Stimulated activated CD8-positive, alpha-beta memory T cell treated with anti-CD3 and anti-CD28 coated beads, Interleukin-15, amount 100 ng/mL, for 1 hour (primary cell): ENCODE data around the gene MPPE1.
"Not testable (repeated sequence)": the region's sequence is repeated elsewhere in the genome, so short reads cannot be mapped to it uniquely, and the experiment has no call there.

Experiments used
- DNase-seq: peaks from one replicate; pipeline ENCODE4 v3.0.0-alpha.2; 2020; ENCODE audit warnings: low read depth

MPPE1 gene

DNA sequence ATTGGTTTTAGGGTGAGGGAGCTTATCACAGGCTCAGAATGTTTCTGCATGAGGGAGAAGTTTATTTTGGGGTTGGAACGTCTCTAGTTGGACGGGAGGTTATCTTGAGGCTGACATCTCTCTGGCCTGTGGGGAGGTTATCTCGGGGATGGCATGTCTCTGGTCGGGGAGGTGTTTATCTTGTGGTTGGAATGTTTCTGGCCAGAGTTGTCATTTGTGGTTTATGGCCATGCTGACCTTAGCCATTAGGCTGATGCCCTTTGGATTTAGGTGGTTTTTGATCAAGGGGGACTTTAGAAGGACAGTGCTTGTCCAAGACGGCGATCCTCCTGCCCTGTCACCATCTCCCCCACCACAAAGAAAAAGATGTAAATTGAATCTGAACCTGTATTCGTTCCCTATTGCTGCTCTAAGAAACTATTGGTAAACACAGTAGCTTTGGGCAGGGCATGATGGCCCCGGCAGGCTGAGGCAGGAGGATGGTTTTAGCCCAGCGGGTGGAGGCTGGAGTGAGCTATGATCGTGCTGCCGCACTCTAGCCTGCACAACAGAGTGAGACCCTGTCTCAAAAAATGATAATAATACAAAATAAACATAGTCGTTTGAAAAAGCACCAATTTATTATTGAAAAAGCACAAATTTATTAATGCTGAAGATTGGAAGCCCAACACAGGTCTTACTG, 17.8 kb upstream of the MPPE1 start:
- DNase-seq = no peak

DNA sequence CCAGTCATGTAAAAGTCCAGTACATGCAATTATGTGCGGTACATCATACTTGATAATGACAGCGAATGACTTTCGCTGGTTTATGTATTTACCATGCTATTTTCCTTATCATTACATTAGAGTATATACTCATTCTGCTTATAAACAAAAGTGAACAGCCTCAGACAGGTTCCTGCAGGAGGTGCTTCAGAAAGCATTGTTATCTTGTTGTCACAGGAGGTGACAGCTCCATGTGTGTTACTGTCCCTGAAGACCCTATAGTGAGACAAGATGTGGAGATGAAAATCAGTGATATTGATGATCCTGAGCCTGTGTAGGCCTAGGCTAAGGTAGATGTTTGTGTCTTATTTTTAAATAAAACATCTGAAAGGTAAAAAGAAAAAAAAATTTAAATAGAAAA, 15.3 kb upstream of the MPPE1 start:
- DNase-seq = no peak

DNA sequence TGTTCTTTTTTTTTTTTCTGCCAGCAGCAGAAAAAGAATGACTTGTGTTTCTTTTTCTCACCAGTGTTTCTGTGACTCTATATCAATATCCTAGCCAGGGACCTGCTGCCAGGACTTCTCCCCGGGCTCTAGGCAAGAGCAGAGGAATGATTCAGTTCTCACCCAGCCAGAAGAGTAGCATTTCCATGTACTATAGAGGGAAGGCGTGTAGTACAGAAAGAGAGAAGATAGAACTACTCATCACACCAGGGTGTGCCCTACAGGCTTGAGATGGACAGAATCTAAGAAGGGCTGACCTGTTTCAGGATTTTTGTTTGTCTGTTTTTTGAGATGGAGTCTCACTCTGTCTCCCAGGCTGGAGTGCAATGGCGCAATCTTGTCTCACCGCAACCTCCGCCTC, 11.4 kb upstream of the MPPE1 start:
- DNase-seq = not testable (repeated sequence)

DNA sequence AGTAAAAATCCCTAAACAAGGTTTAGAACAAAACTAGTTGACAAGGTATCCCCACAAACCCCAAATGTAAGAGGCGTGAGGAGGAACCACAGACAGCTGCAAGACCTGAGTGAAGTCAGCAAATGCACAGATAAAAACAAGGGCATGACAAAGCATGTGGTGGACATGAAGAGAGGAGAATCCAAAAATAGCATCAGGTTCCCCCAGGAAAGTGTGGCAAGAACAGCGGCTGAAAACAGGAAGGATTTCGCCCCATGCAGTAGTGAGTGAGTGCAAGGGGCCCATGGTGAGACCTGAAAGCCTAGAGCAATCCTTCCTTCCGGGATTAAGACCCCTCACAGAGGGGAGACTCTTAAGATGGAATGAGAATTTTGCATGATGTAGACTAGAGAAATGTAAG, 8.8 kb upstream of the MPPE1 start:
- DNase-seq = not testable (repeated sequence)

DNA sequence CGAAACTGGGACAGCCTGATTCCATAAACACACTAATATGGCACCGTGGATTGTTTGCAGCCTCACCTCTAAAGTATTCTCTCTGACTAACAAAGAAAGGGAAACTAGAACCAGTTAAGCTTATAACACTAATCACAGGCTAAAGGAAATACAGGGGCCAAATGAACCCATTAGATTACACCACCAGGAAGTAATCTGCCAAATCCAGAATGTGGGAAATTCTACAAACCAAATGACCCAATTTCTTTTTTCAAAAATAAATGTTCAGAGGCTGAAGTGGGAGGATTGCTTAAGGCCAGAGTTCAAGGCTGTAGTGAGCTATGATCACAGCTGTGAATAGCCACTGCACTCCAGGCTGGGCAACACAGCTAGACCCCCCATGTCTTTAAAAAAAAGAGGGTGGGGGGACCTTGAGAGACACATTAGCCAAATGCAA, 1.5 kb upstream of the MPPE1 start:
- no peak for DNase-seq

DNA sequence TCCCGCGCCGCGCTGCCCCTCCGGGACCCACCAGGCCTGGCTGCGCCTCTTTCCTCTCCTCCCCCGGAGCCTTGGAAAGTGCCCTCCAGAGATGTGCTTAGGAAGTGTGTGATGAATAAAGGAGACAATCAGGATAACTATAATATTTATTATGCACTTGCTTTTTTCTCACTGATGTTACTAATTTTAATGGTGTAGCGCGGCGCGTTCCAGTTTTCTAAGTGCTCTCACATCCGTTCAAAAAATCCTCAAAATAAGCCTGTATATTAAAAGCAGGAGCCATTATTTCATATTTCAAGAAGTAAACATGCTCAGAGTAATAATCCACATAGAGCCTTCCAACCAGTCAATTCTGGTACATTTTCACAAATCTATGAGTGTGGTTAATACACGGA, 941 bp upstream of the MPPE1 start:
- no peak for DNase-seq

DNA sequence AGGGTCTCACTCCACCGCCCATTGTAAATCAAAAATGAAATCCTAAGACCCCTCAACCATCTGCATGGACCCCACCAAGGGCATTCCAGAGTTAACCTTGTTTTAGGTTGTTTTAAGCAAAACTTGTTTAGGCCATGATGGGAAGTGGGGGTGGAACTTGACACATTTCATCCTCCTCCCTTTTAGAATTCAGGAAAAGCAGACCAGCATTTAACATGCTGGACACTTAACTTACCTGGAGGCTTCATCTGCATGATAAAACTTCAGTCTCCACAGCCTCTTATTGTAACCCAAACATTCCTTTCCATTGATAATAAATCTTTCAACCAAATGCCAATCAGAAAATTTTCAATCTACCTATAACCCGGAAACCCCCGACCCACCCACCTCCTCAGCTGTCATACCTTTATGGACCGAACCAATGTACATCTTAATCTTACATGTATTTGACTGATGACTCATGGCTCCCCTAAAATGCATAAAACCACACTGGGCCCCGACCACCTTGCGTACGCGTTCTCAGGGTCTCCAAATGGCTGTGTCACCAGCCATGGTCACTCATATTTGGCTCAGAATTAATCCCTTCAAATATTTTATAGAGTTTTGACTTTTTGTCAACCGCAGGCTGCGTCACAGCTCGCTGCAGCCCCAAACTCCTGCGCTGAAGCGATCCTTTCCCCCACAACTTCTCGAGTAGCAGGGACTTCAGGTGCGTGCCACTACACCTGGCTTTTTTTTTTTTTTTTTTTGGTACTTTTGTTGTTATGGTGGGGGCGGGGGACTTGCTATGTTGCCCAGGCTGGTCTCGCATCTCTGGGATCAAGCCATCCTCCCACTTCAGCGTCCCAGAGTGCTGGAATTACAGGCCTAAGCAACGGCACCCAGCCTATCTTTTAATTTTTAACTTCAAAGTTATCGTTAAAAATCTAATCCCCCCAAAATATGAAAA, 917 bp downstream of the MPPE1 start:
- no peak for DNase-seq

DNA sequence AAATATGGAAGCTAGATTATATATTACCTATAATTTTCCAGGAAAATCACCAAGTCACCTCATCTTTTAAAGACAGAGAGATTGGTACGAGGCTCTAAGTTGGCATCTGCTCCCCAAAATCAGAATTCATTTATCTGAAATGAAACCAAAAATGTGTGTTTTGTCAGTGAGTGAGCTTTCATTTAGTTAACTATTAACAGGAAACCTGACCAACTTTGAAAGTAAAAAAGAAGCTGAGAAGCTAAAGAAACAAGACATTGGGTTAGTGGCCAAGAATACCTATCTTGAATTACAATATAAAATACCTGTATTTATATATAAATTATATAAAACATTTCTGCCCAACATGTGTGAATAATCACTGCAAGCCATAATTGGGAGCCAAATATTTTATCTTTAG, 1.9 kb downstream of the MPPE1 start:
- DNase-seq = no peak

DNA sequence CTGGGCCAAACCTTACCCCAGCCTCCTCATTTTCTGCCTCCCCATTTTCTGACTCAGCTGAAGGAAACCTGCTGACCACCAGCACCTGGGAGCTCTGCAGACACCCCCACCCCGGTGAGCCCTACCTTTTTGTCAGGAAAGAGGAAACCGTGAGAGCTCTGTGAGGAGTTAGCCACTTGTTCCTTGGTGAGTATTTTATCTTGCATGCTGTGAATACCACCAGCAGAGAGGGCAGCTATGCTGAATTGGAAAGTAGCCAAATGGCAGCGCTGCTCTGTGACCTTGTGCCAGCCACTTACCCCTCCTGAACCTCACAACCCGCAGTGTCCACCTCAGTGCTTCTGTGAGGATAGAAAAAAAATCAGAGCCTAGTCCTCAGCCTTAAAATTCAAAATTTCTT, 2.5 kb downstream of the MPPE1 start:
- DNase-seq = no peak

DNA sequence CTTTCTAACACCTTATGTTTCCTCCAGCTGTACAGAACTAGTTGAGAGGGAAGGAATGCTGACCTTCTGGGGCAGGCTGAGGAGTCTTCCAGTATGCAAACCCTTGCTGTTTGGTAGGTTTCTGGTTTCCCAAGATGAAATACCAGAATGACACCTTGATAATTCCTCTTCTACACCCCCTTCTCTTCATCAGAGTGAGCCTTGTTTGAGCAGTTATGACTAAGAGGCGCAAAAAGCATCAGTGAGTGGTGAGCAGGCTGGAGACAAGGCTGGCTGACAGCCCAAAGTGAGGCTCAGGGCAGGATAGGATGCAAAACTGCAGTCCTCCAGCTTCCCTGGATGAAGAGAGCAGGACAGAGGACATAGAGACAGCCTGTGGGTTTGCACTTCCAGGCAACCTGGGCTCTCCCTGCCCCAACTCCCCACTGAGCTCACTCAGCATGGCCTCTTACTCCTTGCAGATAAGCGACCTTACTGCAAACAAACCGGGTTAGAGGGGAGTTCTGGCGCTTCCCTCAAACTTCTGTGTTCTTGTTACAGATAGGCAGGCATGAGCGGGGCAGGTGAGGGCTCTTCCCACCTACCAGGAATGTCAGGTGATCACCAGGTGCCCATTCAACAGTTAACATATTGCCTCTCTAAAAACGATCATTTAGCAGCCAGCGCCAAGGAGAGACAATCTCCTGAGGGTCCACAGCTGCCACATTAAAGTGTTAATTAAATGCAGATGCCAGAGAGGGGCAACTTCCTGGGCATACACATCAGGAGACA, 5.4 kb downstream of the MPPE1 start:
- no peak for DNase-seq

DNA sequence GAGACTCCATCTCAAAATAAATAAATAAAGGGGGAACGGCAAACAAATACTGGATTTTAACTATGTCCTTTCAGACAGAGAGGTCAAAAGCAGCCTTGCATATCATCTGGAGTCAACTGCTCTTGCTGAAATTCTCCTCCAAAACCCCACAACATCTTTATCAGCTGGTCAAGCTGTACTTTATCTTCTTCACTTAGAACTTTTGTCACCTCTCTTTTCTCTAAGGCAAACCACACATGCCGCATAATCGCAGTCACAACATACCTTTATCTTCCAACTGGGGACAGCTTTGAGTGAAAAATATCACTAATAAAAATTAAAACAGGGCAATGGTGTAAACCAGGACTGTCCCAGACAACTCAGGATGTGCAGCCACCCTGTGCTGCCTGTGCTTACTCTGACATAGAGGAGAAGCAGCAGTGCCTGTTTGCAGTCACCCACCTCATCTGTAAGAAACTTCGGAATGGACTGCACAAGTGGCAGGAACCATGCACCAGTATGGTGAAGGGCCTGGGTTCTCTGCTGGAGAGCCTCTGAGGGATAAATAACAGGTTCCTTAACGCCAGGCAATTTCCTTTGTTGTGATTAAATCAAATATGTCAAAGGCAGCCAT, 6.2 kb downstream of the MPPE1 start:
- no peak for DNase-seq

DNA sequence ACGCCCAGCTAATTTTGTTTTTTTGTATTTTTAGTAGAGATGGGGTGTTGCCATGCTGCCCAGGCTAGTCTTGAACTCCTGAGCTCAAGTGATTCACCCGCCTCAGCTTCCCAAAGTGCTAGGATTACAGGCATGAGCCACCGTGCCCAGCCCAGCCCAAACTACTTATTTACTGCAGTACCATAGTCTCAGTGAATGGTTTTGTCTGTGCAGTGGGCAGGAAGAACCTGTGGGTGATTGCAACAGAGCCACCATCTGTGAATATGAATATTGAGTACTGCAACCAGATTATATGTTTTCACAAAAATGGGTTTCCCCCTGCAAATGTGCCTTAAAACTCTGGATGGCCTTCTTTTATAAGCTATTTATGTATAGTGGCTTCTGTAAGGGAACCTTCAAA, 9.1 kb downstream of the MPPE1 start:
- DNase-seq = no peak

DNA sequence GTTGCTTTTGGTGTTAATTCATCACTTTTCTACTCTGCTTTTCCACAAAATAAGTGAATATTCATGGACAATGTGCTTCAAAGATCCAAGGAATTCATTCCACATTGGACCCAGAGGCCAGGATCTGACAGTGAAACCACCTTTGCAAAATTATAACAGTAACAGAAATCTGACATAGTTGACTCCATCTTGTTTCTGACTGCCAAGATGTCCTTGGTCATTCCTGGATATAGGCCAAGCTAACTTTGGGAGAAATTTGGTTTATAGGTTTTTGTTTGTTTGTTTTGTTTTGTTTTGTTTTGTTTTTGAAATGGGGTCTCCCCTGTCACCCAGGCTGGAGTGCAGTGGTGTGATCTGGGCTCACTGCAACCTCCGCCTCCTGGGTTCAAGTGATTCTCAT, 10.3 kb downstream of the MPPE1 start:
- DNase-seq = no peak

DNA sequence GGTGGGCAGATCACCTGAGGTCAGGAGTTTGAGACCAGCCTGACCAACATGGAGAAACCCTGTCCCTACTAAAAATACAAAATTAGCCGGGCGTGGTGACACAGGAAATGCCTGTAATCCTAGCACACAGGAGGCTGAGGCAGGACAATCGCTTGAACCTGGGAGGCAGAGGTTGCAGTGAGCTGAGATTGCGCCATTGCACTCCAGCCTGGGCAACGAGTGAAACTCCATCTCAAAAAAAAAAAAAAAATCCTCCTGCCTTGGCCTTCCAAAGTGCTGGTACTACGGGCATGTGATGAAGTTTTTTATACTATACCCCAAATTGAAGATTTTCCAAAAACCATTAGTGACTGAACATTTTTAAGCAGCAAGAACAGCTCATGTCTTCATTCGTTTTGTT, 15.7 kb downstream of the MPPE1 start:
- DNase-seq = not testable (repeated sequence)

DNA sequence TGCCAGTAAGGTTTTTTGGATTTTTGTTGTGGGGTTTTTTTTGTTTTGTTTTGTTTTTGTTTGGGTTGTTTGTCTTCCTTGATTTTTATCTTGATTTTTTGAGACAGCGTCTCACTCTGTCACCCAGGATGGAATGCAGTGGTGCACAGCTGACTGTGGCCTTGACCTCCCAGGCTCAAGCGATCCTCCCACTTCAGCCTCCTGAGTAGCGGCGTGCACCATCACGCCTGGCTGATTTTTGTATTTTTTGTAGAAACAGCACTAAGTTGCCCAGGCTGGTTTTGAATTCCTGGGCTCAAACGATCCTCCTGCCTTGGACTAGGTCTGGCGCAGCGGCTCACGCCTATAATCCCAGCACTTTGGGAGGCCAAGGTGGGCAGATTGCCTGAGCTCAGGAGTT, 16.4 kb downstream of the MPPE1 start:
- no peak for DNase-seq

DNA sequence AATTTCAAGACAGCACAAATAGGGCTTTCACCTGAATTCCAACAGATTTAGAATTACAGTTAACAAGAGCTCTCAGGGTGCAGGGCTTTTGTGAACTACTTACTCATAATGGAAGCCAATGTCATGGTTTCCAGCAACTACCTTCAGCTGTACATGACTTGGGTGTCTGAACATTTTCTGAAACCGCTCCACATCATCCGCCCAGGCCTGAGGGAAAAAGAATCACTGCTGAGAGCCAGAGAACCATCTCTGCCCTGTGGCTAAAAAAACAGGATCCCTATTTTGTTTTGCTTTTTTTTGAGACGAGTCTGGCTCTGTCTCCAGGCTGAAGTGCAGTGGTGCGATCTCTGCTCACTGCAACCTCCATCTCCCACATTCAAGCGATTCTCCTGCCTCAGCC, 18.8 kb downstream of the MPPE1 start:
- DNase-seq = no peak

DNA sequence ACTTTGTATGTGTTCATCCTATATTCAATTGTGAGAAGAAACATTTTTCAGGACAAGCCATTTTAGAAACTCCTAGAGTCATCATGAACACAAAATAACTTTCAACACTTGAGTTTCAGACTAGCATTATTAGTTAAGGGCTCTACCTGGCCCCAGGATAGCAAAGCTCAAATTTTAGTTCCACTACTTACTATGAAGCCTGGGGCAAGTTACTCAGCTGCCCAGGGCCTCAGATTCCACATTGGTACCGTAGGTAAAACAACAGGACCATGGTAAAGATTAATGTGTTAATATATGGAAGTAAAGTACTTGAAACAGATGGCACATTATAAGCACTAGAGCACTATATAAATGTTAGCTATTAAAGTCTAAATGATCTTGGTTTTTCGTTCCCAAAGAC, 19.4 kb downstream of the MPPE1 start:
- DNase-seq = no peak

DNA sequence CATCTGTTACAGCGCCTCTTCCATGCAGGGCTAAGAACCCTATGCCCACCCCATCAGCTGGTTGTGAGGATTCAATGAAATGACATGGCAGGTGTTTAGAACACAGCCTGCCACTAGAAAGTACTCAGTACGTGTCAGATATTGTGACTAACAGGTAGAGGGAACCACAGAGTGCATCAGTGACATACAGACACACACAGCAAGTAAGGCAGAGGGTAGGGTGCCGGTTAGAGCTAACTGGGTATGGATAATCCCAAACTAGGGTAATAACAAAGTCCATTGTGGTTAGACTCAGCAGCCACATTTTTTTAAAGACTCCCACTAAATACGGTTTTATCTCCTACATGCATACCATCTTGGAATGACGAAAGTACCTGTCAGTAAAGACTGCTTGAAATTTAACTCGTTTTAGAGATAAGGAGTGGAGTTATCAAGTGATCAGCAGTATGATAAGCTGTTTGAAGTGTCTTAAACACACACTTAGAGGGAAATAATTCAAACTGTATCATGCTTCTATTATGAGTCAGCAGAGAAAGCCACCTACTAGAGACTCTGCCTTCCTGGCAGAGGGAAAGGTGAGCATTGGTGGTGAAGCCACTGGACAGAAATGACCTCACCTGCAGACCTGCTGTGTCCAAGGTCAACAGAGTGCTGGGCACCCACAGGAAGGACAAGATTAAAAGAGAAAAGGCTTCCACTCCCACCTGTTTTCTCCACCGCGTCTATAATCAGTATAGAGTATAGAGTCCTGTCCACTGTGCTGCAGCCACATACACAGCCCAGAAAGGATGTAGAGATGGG, 20.6 kb downstream of the MPPE1 start:
- DNase-seq = no peak

DNA sequence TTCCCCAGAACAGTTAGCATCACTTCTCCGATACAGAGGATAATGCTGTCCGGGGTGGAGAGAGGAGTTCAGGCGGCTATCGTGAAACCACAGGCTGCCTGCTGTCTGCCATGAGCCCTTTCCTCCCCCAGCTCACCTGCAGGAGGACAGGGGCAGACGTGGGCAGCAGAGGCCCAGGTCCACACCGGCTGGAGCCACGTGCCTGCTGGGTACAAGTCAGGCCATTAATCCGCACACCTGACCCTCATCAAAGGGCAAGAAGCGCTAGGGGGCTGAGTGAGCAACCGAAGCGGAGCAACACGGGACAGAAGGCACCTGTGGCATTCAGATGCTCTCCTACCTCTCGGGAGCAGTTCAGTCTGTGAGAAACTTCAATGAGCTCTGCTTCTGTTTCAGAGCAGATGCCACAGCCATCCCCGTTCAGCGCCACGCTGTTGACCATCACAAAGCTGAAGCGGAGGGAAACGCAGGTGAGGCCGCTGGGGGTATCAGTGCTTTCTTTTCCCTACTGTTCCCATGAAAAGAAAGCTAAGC, 21.5 kb downstream of the MPPE1 start:
- DNase-seq = no peak

DNA sequence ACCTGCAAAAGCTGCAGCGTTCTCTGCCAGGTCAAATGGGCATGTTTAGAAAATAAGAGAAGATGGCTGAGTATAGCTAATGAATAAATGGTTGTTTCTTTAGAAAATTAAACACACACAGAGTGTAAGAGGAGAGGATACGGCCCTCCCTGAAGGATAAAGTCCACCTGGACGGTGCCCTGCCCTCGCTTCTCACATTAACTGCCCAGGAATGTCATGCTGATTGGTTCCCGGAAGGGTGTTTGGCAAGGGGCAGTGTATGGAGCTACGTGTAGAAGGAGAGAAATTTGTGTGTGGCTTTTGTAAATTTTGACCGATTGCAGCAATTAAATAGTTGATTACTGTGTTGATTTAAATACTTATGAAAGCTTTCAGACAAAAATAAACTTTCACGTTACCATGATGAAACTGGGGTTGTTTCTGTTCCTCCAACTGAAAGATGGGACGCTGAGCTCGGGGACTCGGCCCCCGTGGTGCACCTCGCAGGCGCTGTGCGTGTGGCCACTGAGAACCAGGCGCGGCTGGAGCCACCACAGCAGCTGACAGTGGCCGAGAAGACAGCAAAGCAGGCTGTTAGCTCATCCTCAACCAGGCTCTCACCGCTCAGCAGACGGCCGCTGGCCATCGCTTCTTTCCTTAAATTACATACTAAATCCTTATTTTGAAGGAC, 22.7 kb downstream of the MPPE1 start:
- no peak for DNase-seq
